DOHH2 (cell line): ENCODE measurements around the gene ELF1.

ENCODE experiments used
- H3F3A ChIP-seq: fragments of 200-600 bp; sonication (generic), shearing (Covaris generic); 2 replicates; pipeline ENCODE4 v1.6.0; 2016; ENCODE audit warnings: antibody characterized with exemption, mild to moderate bottlenecking; ENCODE audit not compliant: control insufficient read depth, insufficient read depth
- H3K27ac ChIP-seq: fragments of 200-600 bp; sonication (generic); 2 replicates; pipeline ENCODE4 v1.5.1; 2014; ENCODE audit warnings: low read depth, mild to moderate bottlenecking, low read length, moderate library complexity
- H3K27me3 ChIP-seq: fragments of 200-600 bp; sonication (generic); 2 replicates; pipeline ENCODE4 v1.6.1; 2014; ENCODE audit warnings: mild to moderate bottlenecking, low read length, mixed read lengths; ENCODE audit not compliant: control insufficient read depth
- H3K36me3 ChIP-seq: fragments of 200-600 bp; sonication (generic); 2 replicates; pipeline ENCODE4 v1.6.1; 2014; ENCODE audit warnings: mild to moderate bottlenecking, low read length, moderate library complexity, mixed read lengths; ENCODE audit not compliant: control insufficient read depth
- H3K4me1 ChIP-seq: fragments of 200-600 bp; sonication (generic); 2 replicates; pipeline ENCODE4 v1.6.1; 2014; ENCODE audit warnings: mild to moderate bottlenecking, low read length, mixed read lengths; ENCODE audit not compliant: control insufficient read depth
- H3K4me2 ChIP-seq: fragments of 200-600 bp; sonication (generic); 2 replicates; pipeline ENCODE4 v1.6.0; 2014; ENCODE audit warnings: mild to moderate bottlenecking, low read length, moderate library complexity
- H3K4me3 ChIP-seq: fragments of 200-600 bp; sonication (generic); 2 replicates; pipeline ENCODE4 v1.5.1; 2014; ENCODE audit warnings: mild to moderate bottlenecking, low read length, mixed read lengths
- H3K79me2 ChIP-seq: fragments of 200-600 bp; sonication (generic); 2 replicates; pipeline ENCODE4 v1.6.1; 2014; ENCODE audit warnings: mild to moderate bottlenecking, low read length, mixed read lengths; ENCODE audit not compliant: control insufficient read depth
- H3K9me2 ChIP-seq: fragments of 200-600 bp; sonication (generic); replicated peaks from 2 replicates; pipeline ENCODE4 v1.6.1; 2014; ENCODE audit warnings: mild to moderate bottlenecking, low read length, mixed read lengths; ENCODE audit not compliant: control insufficient read depth
- H3K9me3 ChIP-seq: fragments of 200-600 bp; sonication (generic); 2 replicates; pipeline ENCODE4 v1.6.1; 2014; ENCODE audit warnings: antibody characterized with exemption, low read length, mixed read lengths; ENCODE audit not compliant: control insufficient read depth, insufficient read depth
- H4K20me1 ChIP-seq: fragments of 200-600 bp; sonication (generic); 2 replicates; pipeline ENCODE4 v1.6.0; 2014; ENCODE audit warnings: low read depth, mild to moderate bottlenecking, antibody characterized with exemption, low read length, moderate library complexity; ENCODE audit not compliant: control insufficient read depth, insufficient read depth
- EZH2phosphoT487 ChIP-seq: fragments of 200-600 bp; sonication (generic); IDR thresholded peaks from 2 replicates; pipeline ENCODE4 v1.6.1; 2017; ENCODE audit warnings: borderline replicate concordance, mild to moderate bottlenecking, antibody characterized with exemption, low read length, moderate library complexity, mixed read lengths
- TF ChIP-seq, protein P1 (sequence below): fragments of 200-600 bp; sonication (generic); IDR thresholded peaks from one replicate; pipeline ENCODE4 v1.5.1; 2014; ENCODE audit warnings: antibody characterized with exemption, mild to moderate bottlenecking, low read depth, low read length; ENCODE audit not compliant: poor library complexity, severe bottlenecking

ELF1 gene

DNA sequence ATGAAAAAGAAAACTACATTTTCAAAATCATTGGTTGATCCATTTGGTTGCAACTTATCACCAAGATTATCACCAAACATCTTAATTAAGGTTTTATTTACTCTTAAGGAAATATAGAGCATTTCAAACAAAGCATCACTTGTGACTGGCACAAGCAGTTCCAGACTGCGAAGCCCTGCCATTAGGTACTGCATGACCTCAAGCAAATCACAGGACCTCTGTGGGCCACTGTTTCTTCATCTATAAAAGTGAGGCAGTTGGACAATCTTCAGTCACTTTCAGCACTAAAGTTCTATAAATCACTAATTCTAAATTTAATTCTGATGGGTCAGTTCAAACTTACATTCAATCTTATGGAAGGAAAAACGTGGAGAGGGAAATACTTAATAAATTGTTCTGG lies 2.0 kb downstream of the ELF1 start:
- TF ChIP-seq, protein P1, sequence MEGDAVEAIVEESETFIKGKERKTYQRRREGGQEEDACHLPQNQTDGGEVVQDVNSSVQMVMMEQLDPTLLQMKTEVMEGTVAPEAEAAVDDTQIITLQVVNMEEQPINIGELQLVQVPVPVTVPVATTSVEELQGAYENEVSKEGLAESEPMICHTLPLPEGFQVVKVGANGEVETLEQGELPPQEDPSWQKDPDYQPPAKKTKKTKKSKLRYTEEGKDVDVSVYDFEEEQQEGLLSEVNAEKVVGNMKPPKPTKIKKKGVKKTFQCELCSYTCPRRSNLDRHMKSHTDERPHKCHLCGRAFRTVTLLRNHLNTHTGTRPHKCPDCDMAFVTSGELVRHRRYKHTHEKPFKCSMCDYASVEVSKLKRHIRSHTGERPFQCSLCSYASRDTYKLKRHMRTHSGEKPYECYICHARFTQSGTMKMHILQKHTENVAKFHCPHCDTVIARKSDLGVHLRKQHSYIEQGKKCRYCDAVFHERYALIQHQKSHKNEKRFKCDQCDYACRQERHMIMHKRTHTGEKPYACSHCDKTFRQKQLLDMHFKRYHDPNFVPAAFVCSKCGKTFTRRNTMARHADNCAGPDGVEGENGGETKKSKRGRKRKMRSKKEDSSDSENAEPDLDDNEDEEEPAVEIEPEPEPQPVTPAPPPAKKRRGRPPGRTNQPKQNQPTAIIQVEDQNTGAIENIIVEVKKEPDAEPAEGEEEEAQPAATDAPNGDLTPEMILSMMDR: no peak
- TF ChIP-seq EZH2phosphoT487: no peak
- peak overlapping the region; percentile 70 for H3K4me2 ChIP-seq

DNA sequence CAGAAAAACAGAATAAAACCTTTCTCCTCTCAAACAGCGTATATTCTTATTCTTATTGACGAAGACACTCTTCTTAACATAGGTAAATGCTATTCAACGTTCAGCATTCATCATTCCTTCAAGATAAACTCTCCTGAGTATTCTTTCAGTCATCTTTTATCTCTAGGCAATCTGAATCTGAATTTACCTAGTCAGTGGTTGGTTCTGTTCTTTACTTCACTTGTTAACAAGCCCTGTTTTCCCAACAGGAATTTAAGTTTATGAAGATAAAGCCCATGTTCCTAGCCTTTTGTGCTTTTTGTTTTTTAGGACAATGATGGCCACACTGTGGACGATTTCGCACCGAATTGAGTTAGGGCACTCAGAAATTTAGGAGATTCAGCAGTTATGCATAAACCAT lies 3.2 kb downstream of the ELF1 start:
- Histone ChIP-seq H3F3A (peaks cover 22% of the 10 kb centered on the region), H4K20me1 (no peaks in the 10 kb centered on the region; the same call in 1 of the 2 replicates), H3K4me1 (peaks cover 51% of the 10 kb centered on the region), H3K36me3 (peaks cover 74% of the 10 kb centered on the region), H3K9me2 (no peaks in the 10 kb centered on the region), H3K9me3 (no peaks in the 10 kb centered on the region), H3K4me3 (peak overlapping the region; percentile 77), H3K27me3 (no peaks in the 10 kb centered on the region), H3K27ac (peak overlapping the region; percentile 95), H3K79me2 (peaks cover 99% of the 10 kb centered on the region), H3K4me2 (peak overlapping the region; percentile 82)
- no peak for TF ChIP-seq EZH2phosphoT487
- TF ChIP-seq, protein P1: no peak

More for the DNA sequence above, 2.0 kb downstream of the ELF1 start:
- H3K4me1 ChIP-seq: peaks cover 51% of the 10 kb centered on the region
- H3K27me3 ChIP-seq: no peaks in the 10 kb centered on the region
- peaks cover 62% of the 10 kb centered on the region for H3K36me3 ChIP-seq
- H3K9me2 ChIP-seq: no peaks in the 10 kb centered on the region
- peaks cover 19% of the 10 kb centered on the region for H3F3A ChIP-seq
- H3K9me3 ChIP-seq: no peaks in the 10 kb centered on the region
- peaks cover 99% of the 10 kb centered on the region for H3K79me2 ChIP-seq
- no peaks in the 10 kb centered on the region; the same call in 1 of the 2 replicates for H4K20me1 ChIP-seq
- H3K4me3 ChIP-seq: peak overlapping the region; percentile 88
- H3K27ac ChIP-seq: peak overlapping the region; percentile 95

DNA sequence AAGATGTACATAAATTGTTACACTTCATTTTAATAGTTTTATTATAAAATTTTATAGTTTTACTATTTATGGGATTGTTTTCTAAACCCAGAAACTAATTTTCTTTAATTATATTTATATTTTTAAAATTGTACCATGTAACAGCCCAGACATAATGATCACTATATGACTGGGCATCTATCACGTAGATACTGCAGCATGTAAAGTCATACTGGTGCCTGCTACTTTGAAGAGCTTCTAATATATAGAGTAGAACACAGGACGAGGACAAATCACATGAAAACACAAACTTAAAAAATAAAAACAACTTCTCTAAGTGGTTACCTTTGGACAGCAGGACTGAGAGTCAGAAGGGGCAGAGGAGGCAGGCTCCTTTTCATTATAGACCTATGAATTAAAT lies 5.3 kb downstream of the ELF1 start:
- Histone ChIP-seq H4K20me1 (no peaks in the 10 kb centered on the region; the same call in 1 of the 2 replicates), H3K9me2 (no peaks in the 10 kb centered on the region), H3K27ac (peak overlapping the region; percentile 95), H3K79me2 (peaks cover 98% of the 10 kb centered on the region), H3K4me1 (peaks cover 51% of the 10 kb centered on the region), H3K4me2 (peak overlapping the region; percentile 82), H3K36me3 (peaks cover 79% of the 10 kb centered on the region), H3K27me3 (no peaks in the 10 kb centered on the region), H3K4me3 (peak overlapping the region; percentile 77), H3F3A (peaks cover 30% of the 10 kb centered on the region), H3K9me3 (no peaks in the 10 kb centered on the region)
- TF ChIP-seq, protein P1: no peak
- no peak for TF ChIP-seq EZH2phosphoT487
